CD4-positive, alpha-beta T cell treated with Interleukin-17A for 4 hours (primary cell): Measurements from ENCODE around the gene ZCCHC4.
A peak's percentile ranks its signal among the peaks of the same experiment; 100 is the strongest.
"Not testable (repeated sequence)": the region's sequence is repeated elsewhere in the genome, so short reads cannot be mapped to it uniquely, and the experiment has no call there.

Source experiments
- DNase-seq: peaks from one replicate; pipeline ENCODE4 v3.0.0-alpha.2; 2020; ENCODE audit warnings: mixed read lengths

Gene ZCCHC4

DNA sequence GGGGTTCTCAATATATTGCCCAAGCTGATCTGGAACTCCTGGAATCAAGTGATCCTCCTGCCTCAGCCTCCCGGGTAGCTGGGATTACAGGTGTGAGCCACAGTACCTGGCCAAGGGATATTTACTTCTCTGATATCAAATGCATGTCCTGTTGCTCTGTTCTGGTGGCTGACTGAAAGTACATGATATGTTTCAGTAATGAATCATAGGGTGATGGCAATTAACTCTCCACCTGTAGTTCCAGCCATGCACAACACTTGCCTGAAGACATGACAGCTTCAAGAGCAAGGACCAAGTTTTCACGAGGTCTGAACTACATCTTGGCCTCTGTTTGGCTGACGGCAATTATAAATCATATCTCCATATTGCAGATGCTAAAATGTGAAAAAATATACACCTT, 9.1 kb downstream of the ZCCHC4 start:
- no peak for DNase-seq

DNA sequence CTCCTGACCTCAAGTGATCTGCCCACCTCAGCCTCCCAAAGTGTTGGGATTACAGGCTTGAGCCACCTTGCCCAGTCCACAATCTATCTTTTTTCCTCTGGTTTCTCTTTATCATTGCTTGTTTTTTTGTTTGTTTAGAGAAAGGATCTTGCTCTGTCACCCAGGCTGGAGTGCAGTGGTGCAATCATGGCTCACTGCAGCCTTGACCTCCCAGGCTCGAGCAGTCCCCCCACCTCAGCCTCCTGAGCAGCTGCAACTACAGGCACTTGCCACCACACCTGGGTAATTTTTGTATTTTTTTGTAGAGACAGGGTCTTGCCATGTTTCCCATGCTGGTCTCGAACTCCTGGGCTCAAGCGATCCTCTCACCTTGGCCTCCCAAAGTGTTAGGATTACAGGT, 15.9 kb downstream of the ZCCHC4 start:
- not testable (repeated sequence) for DNase-seq

DNA sequence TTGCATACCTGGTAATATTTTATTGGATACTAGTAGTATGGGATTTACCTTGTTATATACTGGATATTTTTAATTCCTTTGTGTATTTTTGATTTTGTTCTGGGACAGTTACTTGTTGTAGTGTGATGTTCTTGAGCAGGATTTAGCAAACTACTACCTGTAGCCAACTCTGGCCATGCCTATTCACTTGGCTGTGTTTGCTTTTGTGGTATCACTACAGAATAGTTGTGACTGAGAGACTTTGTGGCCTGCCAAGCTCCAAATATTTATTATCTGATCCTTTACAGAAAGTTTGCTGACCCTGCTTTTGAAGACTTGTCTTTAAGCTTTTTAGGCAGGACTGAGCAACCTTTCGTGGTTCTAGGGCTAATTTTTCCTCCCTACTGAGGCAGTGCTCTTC, 17.8 kb downstream of the ZCCHC4 start:
- no peak for DNase-seq

DNA sequence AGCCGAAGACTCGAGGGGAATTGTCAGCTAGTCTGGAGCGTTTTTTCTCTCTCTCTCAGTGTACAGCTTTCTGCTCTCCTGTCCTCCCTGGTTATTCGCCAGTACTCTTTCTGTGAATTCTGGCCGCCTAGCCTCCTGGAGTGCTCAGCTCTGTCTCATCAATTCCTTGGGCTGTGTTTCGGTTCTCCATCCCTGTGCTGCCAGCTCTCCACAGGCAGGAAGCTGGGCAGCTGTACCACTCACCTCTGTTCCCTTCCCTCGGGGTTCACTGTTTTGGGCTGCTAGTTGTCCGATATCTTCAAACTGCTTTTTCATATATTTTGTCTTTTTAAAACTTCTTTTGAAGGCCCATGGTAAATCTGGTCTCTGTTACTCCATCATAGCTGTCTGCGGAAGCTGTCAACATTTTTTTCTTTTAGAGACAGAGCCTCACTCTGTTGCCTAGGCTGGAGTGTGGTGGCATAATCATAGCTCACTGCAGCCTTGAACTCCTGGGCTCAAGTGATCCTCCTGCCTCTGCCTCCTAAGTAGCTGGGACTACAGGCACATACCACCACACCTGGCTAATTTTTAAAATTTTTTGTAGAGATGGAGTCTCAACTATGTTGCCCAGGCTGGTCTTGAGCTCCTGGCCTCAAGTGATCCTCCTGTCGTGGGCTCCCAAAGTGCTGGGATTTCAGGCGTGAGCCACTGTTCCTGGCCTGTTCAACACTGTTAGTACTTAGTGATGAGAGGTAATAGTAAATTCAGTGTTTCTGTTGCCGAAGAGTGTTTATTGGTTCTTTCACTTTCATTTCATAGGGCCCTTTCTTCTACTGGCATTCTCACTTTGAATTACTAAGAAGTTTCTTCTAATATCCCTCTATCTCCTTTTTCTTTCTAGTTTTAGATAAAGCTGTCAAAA, 18.6 kb downstream of the ZCCHC4 start:
- DNase-seq: no peak

DNA sequence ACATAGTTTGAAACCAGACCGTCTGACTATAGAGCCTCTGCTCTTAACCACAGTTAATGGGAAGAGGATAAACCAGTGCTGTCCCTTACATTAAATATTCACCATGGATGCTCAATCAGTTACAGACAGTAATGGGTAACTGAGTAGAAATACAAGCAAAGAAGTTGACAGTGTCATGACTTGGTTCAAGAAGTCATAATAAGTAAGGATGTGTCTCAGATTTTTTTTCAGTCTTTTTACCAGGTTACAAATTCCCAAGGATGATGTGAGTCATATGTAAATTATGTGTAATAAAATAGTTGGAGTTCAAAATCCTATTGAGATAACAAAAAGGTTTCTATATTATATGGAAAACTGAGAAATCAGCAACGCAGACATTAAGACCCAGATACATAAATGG, 31.1 kb downstream of the ZCCHC4 start:
- DNase-seq: no peak

DNA sequence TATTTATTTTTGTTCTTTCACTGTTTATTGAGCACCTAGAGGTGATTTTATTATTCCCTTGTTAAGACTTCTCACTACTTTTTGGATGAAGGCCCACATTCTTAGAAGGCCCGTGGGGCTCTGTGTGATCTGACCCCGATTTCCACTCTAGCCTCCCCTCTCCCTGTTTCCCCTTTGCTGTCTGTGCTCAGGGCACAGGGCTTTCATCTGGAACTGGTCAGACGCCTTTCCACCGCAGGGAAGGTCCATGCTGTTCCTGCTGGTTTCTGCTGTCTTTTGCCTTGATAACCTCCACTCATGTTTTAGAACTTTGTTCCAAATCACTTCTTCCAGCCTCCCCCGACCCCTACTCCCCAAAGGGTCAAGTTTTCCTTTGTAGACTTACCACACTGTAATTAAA, 33.2 kb downstream of the ZCCHC4 start:
- no peak for DNase-seq

DNA sequence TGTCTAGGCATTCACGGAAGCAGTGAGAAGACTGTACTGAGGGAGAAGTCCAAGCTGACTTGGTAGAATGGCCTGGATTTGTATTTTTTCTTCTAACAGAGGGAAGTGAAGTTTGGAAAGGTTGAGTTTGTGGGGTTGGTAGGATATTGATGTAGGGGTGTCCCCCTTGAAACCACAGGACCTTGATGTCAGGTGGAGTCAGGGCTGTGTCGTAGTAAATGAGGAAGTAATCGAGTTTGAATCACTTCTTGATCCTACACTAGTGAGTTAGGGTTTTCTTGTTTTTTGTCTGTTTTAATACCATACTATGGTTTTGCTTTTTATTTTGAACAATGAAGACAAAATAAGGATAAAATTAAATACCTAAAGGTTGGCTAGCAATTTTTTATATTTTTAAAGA, 34.3 kb downstream of the ZCCHC4 start:
- DNase-seq: no peak

DNA sequence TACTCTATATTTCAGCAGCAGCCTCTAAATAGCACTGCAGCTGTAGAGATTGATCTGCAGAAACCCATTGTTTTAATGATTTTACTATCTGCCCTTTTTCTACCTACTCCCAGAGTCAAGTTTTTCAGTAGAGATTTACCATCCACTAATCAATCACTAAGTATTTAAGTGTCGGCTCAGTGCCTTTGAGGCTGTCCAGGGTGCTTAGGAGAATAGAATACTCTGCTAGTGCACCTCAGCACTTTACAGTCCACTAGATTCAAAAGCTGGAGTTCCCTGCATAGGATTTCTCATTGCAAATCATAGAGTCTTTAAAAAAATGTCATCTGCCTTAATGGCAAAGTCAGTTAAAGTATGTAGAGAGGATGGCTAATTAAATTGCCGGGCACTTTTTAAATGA, 34.9 kb downstream of the ZCCHC4 start:
- DNase-seq: no peak

DNA sequence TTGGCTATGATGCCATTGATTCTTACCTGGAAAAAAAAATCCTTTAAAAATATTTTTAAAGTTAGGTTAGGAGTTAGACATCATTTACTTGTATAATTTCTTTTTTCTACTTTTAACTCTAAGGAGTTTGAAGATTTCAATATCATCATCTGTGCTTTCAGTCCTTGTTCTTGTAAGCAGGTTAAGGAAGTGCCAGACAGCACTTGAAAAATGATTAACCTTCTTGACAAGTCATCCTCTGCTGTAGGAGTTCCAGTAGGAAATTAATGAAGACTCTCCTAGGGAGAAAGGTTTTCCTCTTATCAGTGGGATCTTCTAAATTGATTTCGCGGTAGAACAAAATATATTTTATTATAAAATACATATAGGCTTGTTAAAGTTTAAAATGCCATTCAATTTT, 35.4 kb downstream of the ZCCHC4 start:
- DNase-seq: no peak

DNA sequence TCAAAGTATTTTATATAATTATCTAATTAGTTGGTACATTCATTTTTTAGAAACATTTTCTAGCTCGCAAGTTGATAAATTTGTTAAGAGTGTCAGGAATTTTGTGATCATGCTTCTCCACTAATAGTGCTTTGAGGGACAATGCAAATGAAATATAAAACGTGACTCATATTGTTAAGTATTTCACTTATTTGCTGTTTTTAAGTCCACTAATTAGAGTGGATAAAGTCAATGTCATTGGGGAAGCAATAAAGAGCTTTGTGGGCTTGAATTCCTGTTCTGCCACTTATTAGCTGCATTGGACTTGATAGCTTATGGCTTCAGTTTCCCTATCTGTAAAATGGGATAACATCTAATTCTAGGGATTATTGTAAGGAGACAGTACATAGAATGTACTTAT, 38.0 kb downstream of the ZCCHC4 start:
- DNase-seq: no peak

DNA sequence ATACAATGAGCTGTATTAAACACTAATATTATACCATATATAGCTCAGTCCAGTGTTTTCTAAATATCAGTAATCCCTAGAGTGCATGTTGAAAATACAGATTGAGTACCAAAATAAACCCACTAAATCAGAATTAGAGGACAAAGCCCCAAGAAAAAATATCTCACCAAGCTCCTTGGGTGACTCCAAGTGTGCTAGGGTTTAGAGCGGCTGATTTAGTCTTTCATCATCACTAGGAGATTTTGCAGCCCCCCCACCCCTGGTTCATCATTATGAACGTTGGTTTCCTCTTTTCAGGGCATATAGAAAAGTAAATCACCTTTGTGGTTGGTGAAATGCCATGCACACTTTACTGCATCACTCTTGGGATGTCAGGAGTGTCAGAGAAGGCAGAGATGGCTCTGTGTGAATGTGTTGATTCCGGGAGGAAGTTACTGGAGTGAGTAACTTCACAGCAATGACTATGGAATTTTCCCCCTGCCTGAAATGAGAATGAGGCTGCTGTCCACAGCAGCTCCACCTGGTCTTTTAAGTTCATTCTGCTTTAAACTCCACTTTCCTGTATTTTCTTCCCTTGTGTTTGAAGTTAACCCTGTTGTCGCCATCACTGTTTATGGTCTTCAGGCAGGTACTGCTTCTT, 39.3 kb downstream of the ZCCHC4 start:
- no peak for DNase-seq

DNA sequence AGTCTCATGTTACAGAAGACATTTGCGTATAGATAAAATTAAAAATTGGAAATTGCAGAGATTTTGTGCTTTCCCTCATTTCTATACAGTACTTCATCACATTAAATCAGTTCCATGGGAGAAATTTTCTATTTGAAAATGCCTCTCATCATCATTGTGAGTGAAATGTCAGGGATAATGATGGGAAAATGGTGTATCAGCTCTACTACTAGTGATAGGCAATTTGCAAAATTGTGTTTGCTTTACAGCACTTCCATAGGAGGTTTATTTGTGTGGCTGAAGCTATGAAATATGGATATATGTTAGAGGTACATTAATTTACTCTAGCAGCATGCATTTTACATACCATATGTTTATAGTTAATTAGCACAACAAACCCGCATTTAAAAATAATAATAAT, 43.5 kb downstream of the ZCCHC4 start:
- DNase-seq: no peak

DNA sequence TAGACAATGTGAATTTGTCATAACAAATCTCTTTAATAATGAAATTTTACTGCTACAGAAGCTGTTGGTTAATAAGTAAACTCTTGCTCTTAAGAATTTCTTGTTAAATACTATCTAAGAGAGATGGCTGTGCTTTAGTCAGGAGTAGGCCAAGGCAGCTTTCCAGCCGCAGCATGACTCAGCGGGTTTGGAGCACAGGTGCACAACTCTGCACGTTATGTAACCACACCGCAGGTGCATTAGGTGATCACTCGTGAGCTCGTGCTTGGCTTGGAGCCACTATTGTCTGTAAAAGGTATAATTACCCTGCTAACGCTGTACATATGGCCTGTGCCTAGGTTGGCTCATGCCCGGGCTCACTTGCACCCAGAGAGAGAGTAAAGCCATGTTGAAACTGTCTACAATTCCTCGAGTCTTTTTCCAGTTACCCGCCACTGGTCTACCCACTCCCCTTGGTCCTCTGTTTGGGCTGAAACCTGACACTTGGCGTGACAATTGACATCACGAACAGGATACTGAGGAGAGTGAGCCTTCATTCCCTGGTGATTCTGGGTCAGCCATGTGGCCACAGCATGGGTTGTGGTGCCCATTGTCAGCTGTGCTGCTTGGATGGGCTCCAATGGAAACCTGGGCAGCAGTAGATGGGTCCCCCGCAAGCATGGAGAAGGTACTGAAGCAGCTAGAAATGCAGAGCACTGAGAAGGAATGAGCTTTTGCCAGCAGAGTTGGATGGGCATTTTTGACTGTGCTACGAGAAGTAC, 46.1 kb downstream of the ZCCHC4 start:
- no peak for DNase-seq

DNA sequence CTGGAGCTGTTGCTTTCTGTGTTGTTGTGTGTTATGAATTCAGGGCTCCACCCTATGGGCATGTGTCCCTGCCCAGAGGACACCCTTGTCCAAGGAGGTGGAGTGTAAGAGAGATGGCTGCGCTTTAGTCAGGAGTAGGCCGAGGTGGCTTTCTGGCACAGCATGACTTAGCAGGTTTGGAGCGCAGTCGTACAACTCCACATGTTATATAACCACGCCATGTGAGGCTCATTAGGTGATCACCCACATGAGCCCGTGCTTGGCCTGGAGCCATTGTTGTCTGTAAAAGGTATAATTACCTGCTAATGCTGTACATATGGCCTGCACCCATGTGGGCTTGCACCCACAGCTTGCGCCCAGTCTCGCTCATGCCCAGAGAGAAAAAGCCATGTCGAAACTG, 48.7 kb downstream of the ZCCHC4 start:
- DNase-seq: no peak

DNA sequence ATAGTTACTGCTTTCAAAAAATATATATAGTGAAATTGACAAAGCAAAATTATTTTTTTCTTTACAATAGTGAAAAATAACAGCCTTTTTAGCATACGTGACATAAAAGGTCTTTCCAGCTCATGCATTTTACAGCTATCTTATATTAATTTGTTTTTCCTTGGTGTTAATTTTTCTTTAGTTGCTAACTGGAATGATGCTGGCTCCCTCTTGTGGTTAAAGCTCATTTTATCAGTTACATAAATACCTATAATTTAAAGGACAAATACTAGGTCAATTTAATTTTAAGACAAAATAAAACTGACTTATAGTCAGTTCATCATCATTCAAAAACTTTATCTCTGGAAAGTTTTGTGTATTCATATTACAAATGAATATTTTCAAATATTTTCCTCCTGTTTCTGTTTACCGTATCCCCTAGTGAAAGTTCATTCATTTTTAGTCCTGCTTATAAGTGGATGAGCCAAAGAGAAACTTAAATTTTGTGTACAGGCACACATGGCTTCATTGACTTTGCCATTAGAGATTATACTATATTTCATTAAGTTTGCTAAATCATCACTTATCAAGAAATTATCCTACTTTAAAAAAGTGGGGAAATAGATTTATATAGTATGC, 54.5 kb downstream of the ZCCHC4 start:
- no peak for DNase-seq

DNA sequence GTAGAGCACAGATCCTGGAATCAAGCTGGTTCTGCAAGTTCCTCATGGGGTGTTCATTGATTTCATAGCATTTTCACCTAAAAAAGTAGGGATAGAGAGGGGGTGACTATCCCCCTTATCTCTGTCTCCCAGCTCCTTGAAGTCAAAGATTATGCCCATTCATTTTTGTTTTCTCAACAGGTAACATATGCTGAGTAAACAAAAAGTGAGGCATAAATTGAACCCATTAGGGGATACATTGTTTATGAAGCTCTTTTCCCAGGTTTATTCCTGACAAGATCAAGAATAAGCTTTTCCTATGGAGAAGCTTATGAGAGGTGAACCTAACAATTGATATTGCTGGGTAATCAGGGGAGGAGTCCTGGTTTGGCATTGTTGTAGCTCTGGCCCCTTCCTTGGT, 55.3 kb downstream of the ZCCHC4 start:
- DNase-seq: no peak

DNA sequence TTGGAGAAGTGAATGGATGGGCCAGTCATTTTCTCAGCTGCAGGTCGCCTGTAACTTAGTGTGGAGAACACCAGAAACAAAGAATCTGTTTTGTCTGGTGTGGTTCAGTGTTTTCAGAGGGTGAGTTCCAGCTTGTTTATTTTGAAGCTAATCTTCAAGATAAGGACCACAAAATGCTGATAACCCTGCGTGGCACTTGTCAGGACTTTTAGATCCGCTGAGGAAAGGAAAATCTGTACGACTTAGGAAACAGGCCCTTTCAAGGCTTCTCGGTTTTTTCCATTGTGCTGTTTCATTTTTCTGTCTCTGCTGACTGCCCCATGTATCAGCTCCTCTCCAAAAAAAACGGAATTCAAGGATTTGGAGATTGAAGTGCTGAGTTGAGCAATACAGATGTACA, 55.7 kb downstream of the ZCCHC4 start:
- DNase-seq: no peak

DNA sequence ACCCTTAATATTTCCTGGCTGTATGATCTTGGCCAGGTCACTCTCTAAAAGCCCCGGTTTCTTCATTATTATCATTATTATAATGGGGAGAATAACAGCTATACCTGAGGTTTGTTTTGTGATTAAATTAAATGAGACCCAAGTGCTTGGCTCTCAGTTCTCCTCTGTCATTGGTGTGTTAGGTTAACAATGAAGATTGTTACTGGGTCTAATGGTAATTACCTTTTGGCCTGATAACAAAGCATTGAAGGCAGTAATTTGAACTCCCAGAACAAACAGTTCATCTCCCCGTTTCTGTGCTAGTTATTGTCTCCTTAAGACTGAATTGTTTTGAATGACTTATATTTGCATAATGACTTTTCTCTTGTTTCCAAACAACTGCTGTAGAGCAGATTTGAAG, 57.7 kb downstream of the ZCCHC4 start:
- no peak for DNase-seq

DNA sequence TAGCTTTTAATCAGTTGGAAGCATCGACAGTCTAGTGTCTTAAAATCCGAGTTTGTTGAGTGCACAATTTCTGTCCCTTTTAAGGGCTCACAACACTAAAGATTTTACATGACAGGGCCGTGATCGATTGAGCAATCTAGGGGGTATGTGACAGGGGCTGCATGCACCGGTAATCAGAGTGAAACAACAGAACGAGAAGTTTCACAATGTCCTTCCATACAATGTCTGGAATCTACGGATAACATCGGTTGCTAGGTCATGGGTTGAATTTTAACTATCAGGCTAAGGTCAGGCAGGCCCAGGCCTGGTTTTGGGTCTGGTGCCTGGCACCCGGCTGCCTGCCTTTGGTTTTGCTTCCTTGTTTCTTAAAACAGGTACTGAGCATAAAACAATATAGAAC, 60.0 kb downstream of the ZCCHC4 start:
- DNase-seq: not testable (repeated sequence)

DNA sequence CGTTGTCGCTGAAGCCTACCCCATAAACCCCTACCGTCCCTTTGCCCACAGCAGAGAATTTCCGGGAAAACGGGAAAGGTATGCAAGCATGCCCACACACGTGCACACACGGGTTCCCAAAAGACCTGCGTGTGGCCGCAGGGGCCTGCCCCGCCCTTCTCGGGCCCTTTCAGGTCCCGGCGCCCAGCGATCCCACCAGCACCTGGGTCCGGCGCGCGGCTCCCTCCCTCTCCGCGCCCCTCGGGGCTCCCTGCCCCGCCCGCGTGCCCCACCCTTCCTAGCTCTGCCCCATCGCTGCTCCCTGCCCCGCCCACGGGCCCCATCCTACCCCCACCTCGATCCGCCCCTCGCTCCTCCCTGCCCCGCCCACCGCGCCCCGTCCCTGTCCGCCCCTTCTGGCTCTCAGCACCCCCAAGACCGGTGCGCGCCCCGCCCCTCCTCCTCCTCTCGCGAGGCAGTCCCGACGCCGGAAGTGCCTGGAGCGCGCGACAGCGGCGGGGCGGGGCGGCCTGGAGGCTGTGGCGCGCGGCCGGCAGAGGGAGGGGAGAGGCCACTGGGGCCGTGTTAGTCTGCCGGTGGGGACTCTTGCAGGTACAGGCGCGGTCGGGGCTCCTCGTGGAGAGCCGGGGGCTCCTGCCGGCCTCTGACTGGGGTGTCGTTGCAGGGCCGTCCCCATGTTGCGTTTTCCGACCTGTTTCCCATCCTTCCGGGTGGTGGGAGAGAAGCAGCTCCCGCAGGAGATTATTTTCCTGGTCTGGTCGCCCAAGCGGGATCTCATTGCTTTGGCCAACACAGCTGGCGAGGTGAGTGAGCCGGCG, 64.4 kb downstream of the ZCCHC4 start, which contains the start of gene ANAPC4:
Gene ANAPC4 (plus strand): TSS at position 510 of the 818 bp plus-strand sequence. CDS start 165 bp downstream, at position 675.
- DNase-seq: peak; percentile 99

DNA sequence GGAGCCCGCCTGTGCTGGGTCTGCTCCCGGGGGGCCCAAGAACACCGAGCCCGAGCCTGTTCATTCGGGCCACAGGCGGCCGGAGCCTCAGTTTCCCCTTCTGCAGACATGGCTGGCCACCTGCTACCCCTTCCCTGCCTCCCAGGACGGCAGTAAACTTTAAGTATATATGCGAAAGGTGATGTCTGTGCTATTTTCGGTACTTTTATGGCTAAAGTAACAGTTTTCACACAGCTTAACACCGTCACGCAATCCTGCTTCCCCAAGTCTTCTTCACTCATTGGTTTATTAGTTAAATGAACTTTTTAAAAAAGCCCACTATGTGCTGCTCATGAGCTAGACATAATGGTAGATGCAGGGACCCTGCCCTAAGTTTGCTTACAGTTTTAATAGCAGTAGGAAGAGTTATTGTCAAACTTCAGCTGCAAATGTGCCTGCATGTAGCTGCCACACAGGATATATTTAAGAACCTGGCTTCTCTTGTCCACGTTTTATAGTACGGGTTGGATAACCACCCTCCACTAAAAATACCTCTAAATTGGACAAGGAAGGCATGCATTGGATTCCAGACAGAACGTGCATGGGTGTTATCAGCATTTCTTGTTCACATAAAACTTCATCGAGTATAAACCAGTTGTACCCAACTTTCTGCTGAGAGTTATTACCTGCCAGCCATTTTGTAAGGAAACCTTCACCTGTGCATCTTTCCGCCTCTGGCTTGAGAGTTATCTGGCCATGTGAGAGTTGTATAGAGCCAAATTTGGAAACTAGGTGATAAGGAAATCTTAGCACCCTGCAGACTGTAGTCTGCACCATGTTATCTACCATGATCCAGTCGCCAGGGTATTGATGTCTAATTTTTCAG, 65.2 kb downstream of the ZCCHC4 start:
- no peak for DNase-seq
